ENCODE data around the gene CD38.

Gene CD38

GRCh38 chr4:15894921-15895916 lies 117.1 kb downstream of the CD38 start:
- peak in 1 of 56 donors; percentile 1 for DNase-seq

GRCh38 chr4:15897577-15897976 lies 119.4 kb downstream of the CD38 start:
- DNase-seq, result no peak

GRCh38 chr4:15898902-15899301 lies 120.8 kb downstream of the CD38 start:
- no peak for DNase-seq

GRCh38 chr4:15899511-15899910 lies 121.4 kb downstream of the CD38 start:
- no peak for DNase-seq

- DNase-seq, result no peak
Observed at GRCh38 chr4:15901007-15901406, 122.9 kb downstream of the CD38 start.

- DNase-seq, result no peak
Observed at GRCh38 chr4:15901998-15902397, 123.9 kb downstream of the CD38 start.

- DNase-seq, result no peak
Observed at GRCh38 chr4:15902746-15903145, 124.6 kb downstream of the CD38 start.

Measured in nucleus accumbens (tissue), 56 donors.